Measurements from ENCODE around the gene CIBAR2.

GRCh38 chr16:85113168-85113733 is 979 bp upstream of the CIBAR2 start:
- TF ChIP-seq CTCF (conservative IDR thresholded peaks at IDR 0.05; ENCODE audit: low read depth in 2 of 2) (no peak), CREB1 (CRISPR knock-in tag; IDR thresholded peaks at IDR 0.05; ENCODE audit: low read depth) (no peak), EZH2phosphoT487 (IDR thresholded peaks at IDR 0.05; ENCODE audit: unreplicated experiment) (no peak), REST (IDR thresholded peaks at IDR 0.05; ENCODE audit: unreplicated experiment) (no peak), POLR2AphosphoS5 (IDR thresholded peaks at IDR 0.05; ENCODE audit: low read depth) (no peak), ZNF462 (CRISPR knock-in tag; IDR thresholded peaks at IDR 0.05) (no peak), EZH2 (IDR thresholded peaks at IDR 0.05; ENCODE audit: low read depth, unreplicated experiment) (no peak), JUNB (IDR thresholded peaks at IDR 0.05; ENCODE audit: unreplicated experiment) (no peak), ZNF114 (CRISPR knock-in tag; IDR thresholded peaks at IDR 0.05) (no peak)
